KMS-11 (cell line): Measurements from ENCODE around the gene FGGY.
"Not testable (repeated sequence)": the region's sequence is repeated elsewhere in the genome, so short reads cannot be mapped to it uniquely, and the experiment has no call there.

Experiments
- H2AFZ ChIP-seq: fragments of 200-600 bp; sonication (generic); 2 replicates; pipeline ENCODE4 v1.6.1; 2016; ENCODE audit warnings: antibody characterized with exemption, mixed run types, low read depth
- H3K27ac ChIP-seq: fragments of 200-600 bp; sonication (generic); 2 replicates; pipeline ENCODE4 v1.6.1; 2016; ENCODE audit warnings: mild to moderate bottlenecking, mixed run types
- H3K27me3 ChIP-seq: fragments of 200-600 bp; sonication (generic); 2 replicates; pipeline ENCODE4 v1.6.1; 2017; ENCODE audit warnings: mild to moderate bottlenecking, low read depth, mixed run types, moderate library complexity; ENCODE audit not compliant: insufficient read depth
- H3K36me3 ChIP-seq: fragments of 200-600 bp; sonication (generic); 2 replicates; pipeline ENCODE4 v1.6.1; 2017; ENCODE audit warnings: mild to moderate bottlenecking, mixed run types; ENCODE audit not compliant: insufficient read depth
- H3K4me1 ChIP-seq: fragments of 200-600 bp; sonication (generic); 2 replicates; pipeline ENCODE4 v1.6.1; 2016; ENCODE audit warnings: mild to moderate bottlenecking, low read depth, mixed run types; ENCODE audit not compliant: poor library complexity, severe bottlenecking
- H3K4me2 ChIP-seq: fragments of 200-600 bp; sonication (generic); 2 replicates; pipeline ENCODE4 v1.7.0; 2016; ENCODE audit warnings: mild to moderate bottlenecking, mixed run types
- H3K4me3 ChIP-seq: fragments of 200-600 bp; sonication (generic); IDR thresholded peaks from 2 replicates; pipeline ENCODE4 v1.6.1; 2017; ENCODE audit warnings: low read depth, low read length, mixed read lengths; ENCODE audit not compliant: insufficient read depth
- H3K79me2 ChIP-seq: fragments of 200-600 bp; sonication (generic); 2 replicates; pipeline ENCODE4 v1.6.1; 2016; ENCODE audit warnings: low read depth, mixed run types; ENCODE audit not compliant: insufficient read depth
- H3K9ac ChIP-seq: fragments of 200-600 bp; sonication (generic); 2 replicates; pipeline ENCODE4 v1.6.1; 2016; ENCODE audit warnings: mild to moderate bottlenecking, mixed run types
- H4K20me1 ChIP-seq: fragments of 200-600 bp; sonication (generic); 2 replicates; pipeline ENCODE4 v1.6.1; 2016; ENCODE audit warnings: mild to moderate bottlenecking, mixed run types; ENCODE audit not compliant: insufficient read depth
- TF ChIP-seq, protein P1 (sequence below): fragments of 200-600 bp; sonication (generic); conservative IDR thresholded peaks from 2 replicates; pipeline ENCODE4 v1.6.1; 2017; ENCODE audit warnings: low read depth, mild to moderate bottlenecking, antibody characterized with exemption, low read length, moderate library complexity, mixed read lengths

FGGY gene

DNA sequence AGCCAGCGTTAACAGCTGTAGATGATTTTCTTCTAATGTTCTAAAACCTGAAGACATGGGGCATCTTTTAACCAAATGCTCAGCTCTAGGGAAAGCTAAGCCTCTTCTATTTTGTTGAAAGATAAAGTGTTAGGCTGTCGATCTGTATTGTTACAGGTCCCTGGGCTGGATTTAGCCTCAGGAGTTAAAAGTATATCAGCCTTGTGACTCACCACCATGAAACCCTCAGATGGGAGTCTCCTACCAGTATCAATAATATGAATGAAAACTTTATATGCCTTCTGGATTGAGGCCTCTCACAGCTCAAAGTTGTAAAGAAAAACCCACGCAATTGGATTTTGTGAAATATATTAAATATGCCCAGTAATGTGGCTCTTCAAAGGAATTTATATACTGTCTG is 231.6 kb downstream of the FGGY start:
- Histone ChIP-seq H3K79me2 (no peaks in the 10 kb centered on the region), H3K27me3 (no peaks in the 10 kb centered on the region), H3K4me3 (no peak overlapping the region), H4K20me1 (no peaks in the 10 kb centered on the region), H3K4me2 (no peak overlapping the region), H3K4me1 (peaks cover 11% of the 10 kb centered on the region), H3K27ac (no peak overlapping the region), H2AFZ (no peak overlapping the region), H3K9ac (no peak overlapping the region), H3K36me3 (no peaks in the 10 kb centered on the region)
- TF ChIP-seq, protein P1, sequence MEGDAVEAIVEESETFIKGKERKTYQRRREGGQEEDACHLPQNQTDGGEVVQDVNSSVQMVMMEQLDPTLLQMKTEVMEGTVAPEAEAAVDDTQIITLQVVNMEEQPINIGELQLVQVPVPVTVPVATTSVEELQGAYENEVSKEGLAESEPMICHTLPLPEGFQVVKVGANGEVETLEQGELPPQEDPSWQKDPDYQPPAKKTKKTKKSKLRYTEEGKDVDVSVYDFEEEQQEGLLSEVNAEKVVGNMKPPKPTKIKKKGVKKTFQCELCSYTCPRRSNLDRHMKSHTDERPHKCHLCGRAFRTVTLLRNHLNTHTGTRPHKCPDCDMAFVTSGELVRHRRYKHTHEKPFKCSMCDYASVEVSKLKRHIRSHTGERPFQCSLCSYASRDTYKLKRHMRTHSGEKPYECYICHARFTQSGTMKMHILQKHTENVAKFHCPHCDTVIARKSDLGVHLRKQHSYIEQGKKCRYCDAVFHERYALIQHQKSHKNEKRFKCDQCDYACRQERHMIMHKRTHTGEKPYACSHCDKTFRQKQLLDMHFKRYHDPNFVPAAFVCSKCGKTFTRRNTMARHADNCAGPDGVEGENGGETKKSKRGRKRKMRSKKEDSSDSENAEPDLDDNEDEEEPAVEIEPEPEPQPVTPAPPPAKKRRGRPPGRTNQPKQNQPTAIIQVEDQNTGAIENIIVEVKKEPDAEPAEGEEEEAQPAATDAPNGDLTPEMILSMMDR: no peak

DNA sequence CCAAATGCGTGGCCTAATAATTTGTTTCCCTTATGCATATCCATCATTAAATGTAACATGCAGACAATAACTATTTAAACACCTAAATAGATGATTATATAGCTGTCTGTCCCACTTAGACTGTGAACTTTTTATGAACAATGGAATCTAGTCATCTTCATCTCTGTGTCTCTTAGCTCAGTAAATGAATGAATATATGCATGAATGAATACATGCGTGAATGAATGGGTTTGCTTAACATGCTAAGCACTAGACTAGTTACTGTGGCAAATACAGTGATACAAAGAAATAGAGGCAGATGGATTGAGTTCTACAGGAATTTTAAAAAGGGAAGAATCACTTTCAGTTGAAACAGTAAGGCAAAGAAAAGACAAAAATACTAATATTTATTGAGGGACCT is 232.0 kb downstream of the FGGY start:
- TF ChIP-seq, protein P1: no peak
- Histone ChIP-seq H3K4me1 (peaks cover 11% of the 10 kb centered on the region), H3K27me3 (no peaks in the 10 kb centered on the region), H2AFZ (no peak overlapping the region), H3K27ac (no peak overlapping the region), H3K4me3 (no peak overlapping the region), H3K9ac (no peak overlapping the region), H3K79me2 (no peaks in the 10 kb centered on the region), H4K20me1 (no peaks in the 10 kb centered on the region), H3K36me3 (no peaks in the 10 kb centered on the region), H3K4me2 (no peak overlapping the region)

DNA sequence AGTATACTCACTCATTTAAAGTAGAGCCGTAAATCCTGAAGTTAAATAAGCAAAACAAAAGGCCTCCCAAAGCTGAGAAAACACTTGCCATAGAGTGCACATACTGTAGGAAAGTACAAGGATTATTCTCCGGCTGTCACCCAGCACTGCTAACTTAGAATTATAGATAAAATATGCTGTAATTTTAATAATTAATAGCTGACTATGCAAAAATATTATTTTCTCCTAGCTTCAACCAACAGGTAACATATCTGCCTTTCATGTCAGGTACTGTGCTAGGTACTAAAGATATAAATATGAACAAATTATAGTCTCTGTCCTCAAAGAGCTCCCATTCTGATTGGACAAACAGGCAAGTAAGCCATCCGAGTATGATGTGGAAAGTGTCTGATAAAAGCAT is 233.2 kb downstream of the FGGY start:
- no peak overlapping the region for H3K9ac ChIP-seq
- TF ChIP-seq, protein P1: no peak
- no peaks in the 10 kb centered on the region for H3K36me3 ChIP-seq
- no peak overlapping the region for H3K4me2 ChIP-seq
- H3K4me1 ChIP-seq: peaks cover 11% of the 10 kb centered on the region
- no peak overlapping the region for H3K4me3 ChIP-seq
- no peak overlapping the region for H3K27ac ChIP-seq
- H3K79me2 ChIP-seq: no peaks in the 10 kb centered on the region
- no peaks in the 10 kb centered on the region for H4K20me1 ChIP-seq
- no peak overlapping the region for H2AFZ ChIP-seq
- H3K27me3 ChIP-seq: no peaks in the 10 kb centered on the region

DNA sequence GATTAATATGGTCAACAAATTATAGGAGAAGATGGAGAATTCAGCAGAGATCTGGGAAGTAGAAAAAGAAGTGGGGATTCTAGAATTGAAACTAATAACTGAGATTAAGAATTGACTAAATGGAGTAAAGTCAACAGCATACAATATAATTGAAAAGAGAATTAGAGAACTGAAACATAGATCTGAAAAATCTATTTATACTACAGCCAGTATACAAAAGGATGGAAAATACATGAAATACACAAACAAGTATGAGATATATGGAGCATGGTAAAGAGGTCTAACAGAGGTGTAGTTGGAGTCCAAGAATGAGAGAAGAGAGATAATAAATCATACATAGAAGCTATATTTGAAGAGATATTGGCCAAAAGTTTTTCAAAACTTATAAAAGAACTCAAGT is 235.2 kb downstream of the FGGY start:
- no peak overlapping the region for H3K4me3 ChIP-seq
- H2AFZ ChIP-seq: no peak overlapping the region
- H3K27me3 ChIP-seq: no peaks in the 10 kb centered on the region
- TF ChIP-seq, protein P1: no peak
- H3K9ac ChIP-seq: no peak overlapping the region
- peaks cover 11% of the 10 kb centered on the region for H3K4me1 ChIP-seq
- no peaks in the 10 kb centered on the region for H3K79me2 ChIP-seq
- H3K4me2 ChIP-seq: no peak overlapping the region
- H3K27ac ChIP-seq: no peak overlapping the region
- H3K36me3 ChIP-seq: no peaks in the 10 kb centered on the region
- H4K20me1 ChIP-seq: no peaks in the 10 kb centered on the region

DNA sequence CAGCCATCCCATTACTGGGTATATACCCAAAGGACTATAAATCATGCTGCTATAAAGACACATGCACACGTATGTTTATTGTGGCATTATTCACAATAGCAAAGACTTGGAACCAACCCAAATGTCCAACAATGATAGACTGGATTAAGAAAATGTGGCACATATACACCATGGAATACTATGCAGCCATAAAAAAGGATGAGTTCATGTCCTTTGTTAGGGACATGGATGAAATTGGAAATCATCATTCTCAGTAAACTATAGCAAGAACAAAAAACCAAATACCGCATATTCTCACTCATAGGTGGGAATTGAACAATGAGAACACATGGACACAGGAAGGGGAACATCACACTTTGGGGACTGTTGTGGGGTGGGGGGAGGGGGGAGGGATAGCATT is 241.6 kb downstream of the FGGY start:
- H4K20me1 ChIP-seq, H3K79me2 ChIP-seq, H3K27ac ChIP-seq, H2AFZ ChIP-seq, H3K4me1 ChIP-seq, H3K4me3 ChIP-seq, H3K4me2 ChIP-seq, H3K27me3 ChIP-seq, H3K9ac ChIP-seq, H3K36me3 ChIP-seq: not testable (repeated sequence)
